HepG2 (cell line): Measurements from ENCODE around the gene HOXA9. TPM values are rescaled to one million over a fixed set of nuclear protein-coding genes. Genes with fewer than 3 reads are reported as not detected.

Source experiments
- CEBPG ChIP-seq: IDR thresholded peaks from 2 replicates; pipeline ENCODE4 v1.6.1; 2016
- GATAD2A ChIP-seq: IDR thresholded peaks from 2 replicates; pipeline ENCODE4 v1.6.1; 2016
- GTF3A ChIP-seq: sonication (generic); formaldehyde crosslinking; conservative IDR thresholded peaks from 2 replicates; pipeline ENCODE4 v1.4.0; 2020; ENCODE audit warnings: mild to moderate bottlenecking, missing genetic modification reagents
- HMGXB3 ChIP-seq: sonication (generic); formaldehyde crosslinking; IDR thresholded peaks from 2 replicates; pipeline ENCODE4 v1.4.0; 2020; ENCODE audit warnings: missing genetic modification reagents, borderline replicate concordance
- HOXA9 ChIP-seq: sonication (generic); formaldehyde crosslinking; IDR thresholded peaks from 2 replicates; pipeline ENCODE4 v1.8.1; 2022; ENCODE audit warnings: missing genetic modification reagents, mild to moderate bottlenecking, moderate library complexity, borderline replicate concordance
- JARID2 ChIP-seq: sonication (generic); formaldehyde crosslinking; IDR thresholded peaks from 2 replicates; pipeline ENCODE4 v1.8.1; 2023; ENCODE audit warnings: missing genetic modification reagents, inconsistent platforms; ENCODE audit not compliant: insufficient replicate concordance
- PAF1 ChIP-seq: IDR thresholded peaks from 2 replicates; pipeline ENCODE4 v1.6.1; 2016; ENCODE audit warnings: missing genetic modification reagents, missing compliant biosample characterization
- RELA ChIP-seq: sonication (generic); formaldehyde crosslinking; IDR thresholded peaks from 2 replicates; pipeline ENCODE4 v1.4.0; 2020; ENCODE audit warnings: missing genetic modification reagents
- SIN3B ChIP-seq: fragments of 150-350 bp; IDR thresholded peaks from 2 replicates; pipeline ENCODE4 v1.6.1; 2014; ENCODE audit warnings: low read length
- SIX1 ChIP-seq: sonication (generic); formaldehyde crosslinking; IDR thresholded peaks from 2 replicates; pipeline ENCODE4 v1.4.0; 2020; ENCODE audit warnings: missing genetic modification reagents, borderline replicate concordance
- SMAD3 ChIP-seq: sonication (generic); formaldehyde crosslinking; IDR thresholded peaks from 2 replicates; pipeline ENCODE4 v1.4.0; 2020; ENCODE audit warnings: missing genetic modification reagents
- ZFP41 ChIP-seq: sonication (generic); formaldehyde crosslinking; IDR thresholded peaks from 2 replicates; pipeline ENCODE4 v1.4.0; 2020; ENCODE audit warnings: mild to moderate bottlenecking, missing genetic modification reagents, borderline replicate concordance
- ZNF382 ChIP-seq: sonication (generic); formaldehyde crosslinking; IDR thresholded peaks from 2 replicates; pipeline ENCODE4 v1.5.0; 2020; ENCODE audit warnings: missing genetic modification reagents, mild to moderate bottlenecking, borderline replicate concordance
- ZNF460 ChIP-seq: sonication (generic); formaldehyde crosslinking; IDR thresholded peaks from 2 replicates; pipeline ENCODE4 v1.5.1; 2020; ENCODE audit warnings: missing genetic modification reagents, mild to moderate bottlenecking, borderline replicate concordance
- polyA plus RNA-seq, 8 experiments: library from polyadenylated mRNA; depleted of rRNA in 3 of 8; stranded (reverse) in 7 of 8; unstranded in 1 of 8; fragments of >200 nt; fragmentation: Illumina TruSeq in 4 of 8; extraction: Trizol in 4 of 8; gene quantifications; 2 replicates each; pipeline versions ENCODE4 v1.2.1 to v1.2.3, GENCODE V29; 2011 to 2016; ENCODE audit warnings: low read depth in 4 of 8, missing spikeins in 1 of 8, mixed read lengths in 1 of 8; ENCODE audit not compliant: insufficient read depth in 1 of 8
- total RNA-seq, 5 experiments: library from RNA; depleted of rRNA; stranded (reverse); fragments of >200 nt; fragmentation: Illumina TruSeq; extraction: Trizol; gene quantifications; 2 replicates each; pipeline ENCODE4 v1.2.3, GENCODE V29; 2016; ENCODE audit warnings: low read depth in 1 of 5

HOXA9 gene
- total and polyA plus RNA-seq, 2 of the 13 experiments (the other 11 are each of a cell fraction or from before 2014, with no cell fraction given) = not detected

GRCh38 chr7:27170426-27171324 lies 5.3 kb upstream of the HOXA9 start (continued):
- TF ChIP-seq HMGXB3 (CRISPR knock-in tag) = no peak
- no peak for TF ChIP-seq ZFP41 (CRISPR knock-in tag)
- TF ChIP-seq HOXA9 = no peak
- TF ChIP-seq CEBPG (CRISPR knock-in tag) = no peak
- no peak for TF ChIP-seq RELA
- no peak for TF ChIP-seq ZNF382
- TF ChIP-seq SIN3B = no peak
- no peak for TF ChIP-seq JARID2 (CRISPR knock-in tag)
- no peak for TF ChIP-seq SMAD3 (CRISPR knock-in tag)
- TF ChIP-seq GTF3A (CRISPR knock-in tag) = no peak
- TF ChIP-seq ZNF460 (CRISPR knock-in tag) = no peak
- TF ChIP-seq GATAD2A (CRISPR knock-in tag) = no peak
- TF ChIP-seq SIX1 (CRISPR knock-in tag) = no peak
- no peak for TF ChIP-seq PAF1
